Heart left ventricle (tissue), 16 donors: ENCODE data around the gene SLC17A7. TPM values are rescaled to one million over a fixed set of nuclear protein-coding genes. Genes with fewer than 3 reads are reported as not detected.

Experiments used
- ATAC-seq, 4 donors: fragments of 200-7000 bp; cut with Tn5 transposase; one replicate each; pipeline ENCODE4 v1.9.1; 2020 to 2022; ENCODE audit warnings: moderate library complexity in 4 of 4, mild to moderate bottlenecking in 3 of 4, moderate number of reproducible peaks in 1 of 4
- DNase-seq, 5 donors: peaks; one replicate each; pipeline ENCODE4 v3.0.0-alpha.2; 2020
- H3K27ac ChIP-seq, 12 donors: fragments of 200-600 bp; sonication (generic) in 4 of 12; one replicate each; pipeline versions ENCODE4 v1.5.0 to v1.8.0; 2016 to 2022; ENCODE audit warnings: mild to moderate bottlenecking in 2 of 12
- H3K27me3 ChIP-seq, 9 donors: fragments of 200-600 bp; sonication (generic) in 2 of 9; one replicate each; pipeline versions ENCODE4 v1.5.1 to v1.8.0; 2016 to 2022; ENCODE audit warnings: mild to moderate bottlenecking in 3 of 9
- H3K36me3 ChIP-seq, 9 donors: fragments of 200-600 bp; sonication (generic) in 2 of 9; one replicate each; pipeline versions ENCODE4 v1.5.0 to v1.8.0; 2018 to 2022; ENCODE audit warnings: mild to moderate bottlenecking in 2 of 9
- H3K4me1 ChIP-seq, 12 donors: fragments of 200-600 bp; sonication (generic) in 4 of 12; one replicate each; pipeline versions ENCODE4 v1.5.0 to v1.8.0; 2016 to 2022; ENCODE audit warnings: mild to moderate bottlenecking in 3 of 12
- H3K4me3 ChIP-seq, 12 donors: fragments of 200-600 bp; sonication (generic) in 4 of 12; one replicate each; pipeline versions ENCODE4 v1.5.0 to v1.8.0; 2017 to 2022; ENCODE audit warnings: mild to moderate bottlenecking in 9 of 12, moderate library complexity in 4 of 12
- H3K9me3 ChIP-seq, 12 donors: fragments of 200-600 bp; sonication (generic) in 4 of 12; one replicate each; pipeline versions ENCODE4 v1.5.0 to v1.8.0; 2016 to 2022; ENCODE audit warnings: mild to moderate bottlenecking in 1 of 12
- CTCF ChIP-seq, 12 donors: fragments of 200-600 bp; sonication (generic) in 4 of 12; IDR thresholded peaks; one replicate each; pipeline versions ENCODE4 v1.5.0 to v1.8.0; 2018 to 2022; ENCODE audit warnings: antibody characterized with exemption in 12 of 12, mild to moderate bottlenecking in 5 of 12
- POLR2A ChIP-seq, 2 donors: fragments of 450-650 bp; IDR thresholded peaks; one replicate each; pipeline ENCODE4 v1.6.1; 2017; ENCODE audit warnings: antibody characterized with exemption in 2 of 2, mild to moderate bottlenecking in 2 of 2, moderate library complexity in 2 of 2
- WGBS, 4 donors: extraction: QIAGEN DNeasy Blood & Tissue Kit in 2 of 4; methylation state at CpG; one replicate each; pipeline versions ENCODE4 v1.1.5 to v1.1.7; 2013 to 2018; 5-methylcytosine and 5-hydroxymethylcytosine counted together
- intact Hi-C, 10 donors: fragments of 100-400 bp; cut with DNase I; formaldehyde crosslinking; loops; one replicate each; pipeline versions ENCODE4 v1.11.1 to v1.14.2; 2022
- polyA plus RNA-seq, 2 donors: library from polyadenylated mRNA; stranded (reverse); fragments of 200-250 nt; gene quantifications; one replicate each; pipeline ENCODE4 v1.2.3, GENCODE V29; 2013
- total RNA-seq, 9 donors: library from RNA; depleted of rRNA in 2 of 9; stranded (reverse); fragments of >200 nt in 2 of 9; fragmentation: NEBNext Ultra II Directional in 3 of 9; extraction: Animal tissue kit (Norgen Biotek cat#: 25700) in 3 of 9; gene quantifications; one replicate each; pipeline versions ENCODE4 v1.1.0 to v1.2.4, GENCODE V29; 2016 to 2023
- donor health status: ischemic (EF 13 %, LVEDD 7.1; RV severe dilation, severe dysfunction).
- donor health status: healthy with polysubstance abuse.
- donor health status: DM: no; HTN: yes; CAD: no.
- donor health status: DM: no; HTN: no; CAD: no.
- donor health status: ischemic (EF 25% LVEDD 6.9; RV normal size, moderate dysfunction).
- donor health status: ischemic (EF 25% LVEDD 5.7; RV mildly dilated, moderate dysfunction).
- donor health status: healthy.
- donor health status: DM: yes; HTN: yes; CAD: no.
- donor health status: ischemic (EF 35%, LVEDD 5.7; RV mildly dilated, moderate dysfunction).
- donor health status: nonischemic (EF 11% LVEDD 7.7; RV severe dilation, severe dysfunction).
- donor health status: DM: yes; HTN: yes; CAD: no.
- donor health status: PGD.
- donor health status: ischemic (EF 29% LVEDD 5.4; RV normal size, mild dysfunction).
- donor health status: nonischemic (EF 23%, LVEDD 6.1; RV moderate dilation, normal function).

SLC17A7 gene
- total and polyA plus RNA-seq, 11 donors: 0.46 to 1.6 (median 0.89) TPM

- peaks cover 19 to 72% (median 36%) of the 10 kb centered on the region in 9 donors for H3K27me3 ChIP-seq
- no peak for DNase-seq
- intact Hi-C loops: no loop called here
- H3K36me3 ChIP-seq: no peaks in the 10 kb centered on the region
- ATAC-seq: no peak
- H3K9me3 ChIP-seq: no peaks in the 10 kb centered on the region
- H3K27ac ChIP-seq: no peak overlapping the region
- TF ChIP-seq POLR2A (IDR thresholded peaks at IDR 0.05) (no peak), CTCF (IDR thresholded peaks at IDR 0.05) (no peak)
- peaks cover 0 to 16% (median 9%) of the 10 kb centered on the region in 12 donors for H3K4me1 ChIP-seq
- 40 to 80% (median 56%) methylated on average over 2 to 7 of the region's 7 CpGs for WGBS, 4 donors
- H3K4me3 ChIP-seq: no peak overlapping the region
These were observed 24.2 kb downstream of the SLC17A7 start for GRCh38 chr19:49417088-49417487.

GRCh38 chr19:49415810-49416200 is 25.5 kb downstream of the SLC17A7 start:
- no peak for DNase-seq
- Histone ChIP-seq H3K9me3 (no peaks in the 10 kb centered on the region), H3K27ac (no peak overlapping the region), H3K4me3 (no peak overlapping the region), H3K27me3 (peaks cover 10 to 61% (median 23%) of the 10 kb centered on the region in 9 donors), H3K36me3 (no peaks in the 10 kb centered on the region), H3K4me1 (peaks cover 0 to 3% (median under 1%) of the 10 kb centered on the region in 12 donors)
- intact Hi-C loops: no loop called here
- no peak for ATAC-seq
- no peak for TF ChIP-seq CTCF (IDR thresholded peaks at IDR 0.05)
- no peak for TF ChIP-seq POLR2A (IDR thresholded peaks at IDR 0.05)
- WGBS, 4 donors: 83 to 90% (median 84%) methylated on average over 2 of the region's 2 CpGs

GRCh38 chr19:49415102-49415809 is 26.1 kb downstream of the SLC17A7 start:
- no peaks in the 10 kb centered on the region for H3K4me1 ChIP-seq
- intact Hi-C loops: no loop called here
- 55 to 69% (median 59%) methylated on average over 7 to 15 of the region's 15 CpGs for WGBS, 4 donors
- ATAC-seq (no peak), DNase-seq (no peak)
- H3K36me3 ChIP-seq: no peaks in the 10 kb centered on the region
- H3K27ac ChIP-seq: no peak overlapping the region
- TF ChIP-seq CTCF (IDR thresholded peaks at IDR 0.05): no peak
- TF ChIP-seq POLR2A (IDR thresholded peaks at IDR 0.05): no peak
- no peak overlapping the region for H3K4me3 ChIP-seq
- H3K9me3 ChIP-seq: no peaks in the 10 kb centered on the region
- peaks cover 10 to 57% (median 18%) of the 10 kb centered on the region in 9 donors for H3K27me3 ChIP-seq

DNA sequence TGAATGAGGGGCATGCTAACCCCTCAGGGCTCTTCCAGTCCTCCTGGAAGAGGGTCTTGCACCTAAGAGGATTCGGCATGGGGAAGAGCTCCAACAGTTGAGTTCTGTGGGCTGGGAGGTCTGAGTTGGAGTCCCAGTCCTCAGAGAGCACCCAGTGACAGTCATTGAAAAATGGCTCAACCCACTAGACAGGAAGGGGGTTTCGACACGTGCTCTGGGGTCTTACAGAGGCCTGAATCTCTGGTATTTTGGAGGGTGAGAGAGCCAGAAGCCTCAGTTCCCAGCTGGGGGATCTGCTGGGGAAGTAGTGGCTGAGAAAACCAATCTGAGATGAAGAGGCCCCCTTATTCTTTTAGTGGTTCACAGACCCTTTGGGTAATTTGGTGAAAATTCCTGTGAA is 27.1 kb downstream of the SLC17A7 start:
- DNase-seq (no peak), ATAC-seq (no peak)
- intact Hi-C loops: no loop called here
- Histone ChIP-seq H3K27ac (no peak overlapping the region), H3K4me1 (peaks cover 0 to 10% (median 0%) of the 10 kb centered on the region in 12 donors), H3K9me3 (no peaks in the 10 kb centered on the region), H3K36me3 (no peaks in the 10 kb centered on the region), H3K27me3 (peaks cover 7 to 47% (median 13%) of the 10 kb centered on the region in 9 donors), H3K4me3 (no peak overlapping the region)
- TF ChIP-seq CTCF (IDR thresholded peaks at IDR 0.05): no peak
- TF ChIP-seq POLR2A (IDR thresholded peaks at IDR 0.05): no peak
- WGBS, 4 donors: 86 to 89% (median 87%) methylated on average over 3 of the region's 3 CpGs
